ENCODE results near the gene MGAT5B. TPM values are rescaled to one million over a fixed set of nuclear protein-coding genes. Genes with fewer than 3 reads are reported as not detected.

The MGAT5B gene
- total RNA-seq, 1 donor: 0.18 TPM

- TF ChIP-seq CTCF (IDR thresholded peaks at IDR 0.05; ENCODE audit: insufficient read depth, low read length): no peak
- H3K4me3 ChIP-seq (ENCODE audit: low read depth, low read length): no peak overlapping the region
- DNase-seq (ENCODE audit: low read depth): no peak
These were observed 13.8 kb downstream of the MGAT5B start for GRCh38 chr17:76881966-76882365.

- TF ChIP-seq CTCF (IDR thresholded peaks at IDR 0.05; ENCODE audit: insufficient read depth, low read length): no peak
- DNase-seq (ENCODE audit: low read depth): no peak
- no peak overlapping the region for H3K4me3 ChIP-seq (ENCODE audit: low read depth, low read length)
These were observed 15.7 kb downstream of the MGAT5B start for GRCh38 chr17:76883744-76884525.

- DNase-seq (ENCODE audit: low read depth): no peak
- no peak for TF ChIP-seq CTCF (IDR thresholded peaks at IDR 0.05; ENCODE audit: insufficient read depth, low read length)
These were observed 17.0 kb downstream of the MGAT5B start for GRCh38 chr17:76884995-76885893.

GRCh38 chr17:76885894-76886290 lies 17.7 kb downstream of the MGAT5B start:
- DNase-seq (ENCODE audit: low read depth): no peak
- no peak overlapping the region for H3K4me3 ChIP-seq (ENCODE audit: low read depth, low read length)
- no peak for TF ChIP-seq CTCF (IDR thresholded peaks at IDR 0.05; ENCODE audit: insufficient read depth, low read length)

More at GRCh38 chr17:76884995-76885893, 17.0 kb downstream of the MGAT5B start:
- no peak overlapping the region for H3K4me3 ChIP-seq (ENCODE audit: low read depth, low read length)

GRCh38 chr17:76886395-76886794 lies 18.2 kb downstream of the MGAT5B start:
- TF ChIP-seq CTCF (IDR thresholded peaks at IDR 0.05; ENCODE audit: insufficient read depth, low read length): no peak
- no peak for DNase-seq (ENCODE audit: low read depth)
- H3K4me3 ChIP-seq (ENCODE audit: low read depth, low read length): no peak overlapping the region

GRCh38 chr17:76887802-76888201 lies 19.6 kb downstream of the MGAT5B start:
- TF ChIP-seq CTCF (IDR thresholded peaks at IDR 0.05; ENCODE audit: insufficient read depth, low read length): no peak
- no peak overlapping the region for H3K4me3 ChIP-seq (ENCODE audit: low read depth, low read length)
- DNase-seq (ENCODE audit: low read depth): no peak

Data from fibroblast of the aortic adventitia (primary cell).